ENCODE measurements around the gene ARSA.

DNA sequence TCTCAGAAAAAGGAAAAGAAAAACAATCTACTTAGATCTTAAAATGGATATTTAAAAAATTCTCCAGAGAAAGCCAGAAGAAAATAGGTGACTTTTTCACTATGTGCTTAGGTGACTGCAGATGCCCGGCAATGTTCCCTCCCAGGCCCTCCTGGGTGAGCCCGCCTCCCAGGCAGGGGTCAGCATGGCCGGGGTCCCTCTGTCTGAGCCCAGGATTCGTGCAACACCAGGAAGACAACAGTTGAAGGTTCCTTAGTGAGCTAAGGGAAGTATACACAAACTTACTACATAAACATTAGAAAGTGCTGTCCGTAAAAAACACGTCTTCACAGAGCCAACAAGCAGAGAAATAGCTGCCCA, 15.8 kb downstream of the ARSA start:
- TF ChIP-seq CBX3 (IDR thresholded peaks at IDR 0.05; ENCODE audit: low read depth) (no peak), CTCF (IDR thresholded peaks at IDR 0.05 in 2 of 3, conservative IDR thresholded peaks at IDR 0.05 in 1 of 3; ENCODE audit: borderline replicate concordance in 1 of 3, insufficient read depth in 1 of 3, low read depth in 2 of 3, low read length in 2 of 3) (no peak)
